Astrocyte of the cerebellum (primary cell): Measurements from ENCODE around the gene SRPK1.

Experiments used
- DNase-seq: peaks from one replicate; pipeline ENCODE4 v3.0.0-alpha.2; 2011; ENCODE audit warnings: low read depth
- H3K4me3 ChIP-seq: 2 replicates; pipeline ENCODE4 v1.5.1; 2011; ENCODE audit warnings: mild to moderate bottlenecking, low read depth, low read length, moderate library complexity
- in situ Hi-C: cut with HindIII; loops from 2 replicates; pipeline ENCODE4 v1.10.0; 2017; ENCODE audit warnings: low sequenced_read_pairs
- TF ChIP-seq, protein P1 (sequence below): IDR thresholded peaks from 2 replicates; pipeline ENCODE4 v1.5.1; 2012; ENCODE audit warnings: low read length, low read depth, moderate library complexity, mild to moderate bottlenecking; ENCODE audit errors: missing control alignments

SRPK1 gene

DNA sequence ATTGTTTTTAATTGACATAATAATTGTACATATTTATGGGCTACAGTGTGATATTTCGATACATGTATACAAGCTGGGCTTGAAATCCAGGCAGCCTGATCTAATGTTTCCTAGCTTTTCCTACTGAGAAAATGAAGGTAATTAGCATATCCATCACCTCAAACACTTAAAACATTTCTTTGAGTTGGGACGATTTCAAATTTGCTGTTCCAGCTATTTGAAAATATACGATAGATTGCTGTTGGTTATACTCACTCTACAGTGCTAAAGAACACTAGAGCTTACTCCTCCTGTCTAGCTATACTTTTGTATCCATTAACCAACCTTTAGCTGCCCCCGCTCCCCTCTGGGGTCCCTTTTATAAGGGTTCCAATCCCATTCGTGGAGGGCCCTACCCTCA lies 111.1 kb downstream of the SRPK1 start:
- in situ Hi-C loops = no loop called here
- TF ChIP-seq, protein P1, sequence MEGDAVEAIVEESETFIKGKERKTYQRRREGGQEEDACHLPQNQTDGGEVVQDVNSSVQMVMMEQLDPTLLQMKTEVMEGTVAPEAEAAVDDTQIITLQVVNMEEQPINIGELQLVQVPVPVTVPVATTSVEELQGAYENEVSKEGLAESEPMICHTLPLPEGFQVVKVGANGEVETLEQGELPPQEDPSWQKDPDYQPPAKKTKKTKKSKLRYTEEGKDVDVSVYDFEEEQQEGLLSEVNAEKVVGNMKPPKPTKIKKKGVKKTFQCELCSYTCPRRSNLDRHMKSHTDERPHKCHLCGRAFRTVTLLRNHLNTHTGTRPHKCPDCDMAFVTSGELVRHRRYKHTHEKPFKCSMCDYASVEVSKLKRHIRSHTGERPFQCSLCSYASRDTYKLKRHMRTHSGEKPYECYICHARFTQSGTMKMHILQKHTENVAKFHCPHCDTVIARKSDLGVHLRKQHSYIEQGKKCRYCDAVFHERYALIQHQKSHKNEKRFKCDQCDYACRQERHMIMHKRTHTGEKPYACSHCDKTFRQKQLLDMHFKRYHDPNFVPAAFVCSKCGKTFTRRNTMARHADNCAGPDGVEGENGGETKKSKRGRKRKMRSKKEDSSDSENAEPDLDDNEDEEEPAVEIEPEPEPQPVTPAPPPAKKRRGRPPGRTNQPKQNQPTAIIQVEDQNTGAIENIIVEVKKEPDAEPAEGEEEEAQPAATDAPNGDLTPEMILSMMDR = no peak
- no peak overlapping the region for H3K4me3 ChIP-seq
- DNase-seq = no peak

DNA sequence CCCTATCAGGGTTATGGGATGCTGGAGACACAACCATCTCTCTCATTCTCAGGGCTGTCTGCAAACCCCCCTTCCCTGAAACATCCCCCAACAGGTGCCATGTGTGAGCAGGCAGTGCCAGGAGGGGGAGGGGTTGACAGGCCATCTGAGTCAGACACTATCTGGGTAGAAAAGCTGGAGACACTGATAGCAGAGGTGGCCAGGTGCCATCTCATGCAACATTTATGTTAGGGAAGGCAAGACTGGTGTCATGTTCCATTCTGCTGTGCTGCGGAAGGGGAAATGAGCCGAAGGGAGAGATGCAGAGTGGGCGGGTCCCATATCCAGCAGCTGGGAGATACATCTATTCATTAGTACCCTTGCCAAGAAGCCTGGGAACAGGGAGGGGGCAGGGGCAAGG lies 112.2 kb downstream of the SRPK1 start:
- no peak overlapping the region for H3K4me3 ChIP-seq
- no peak for DNase-seq
- in situ Hi-C loops = no loop called here
- TF ChIP-seq, protein P1 = no peak

DNA sequence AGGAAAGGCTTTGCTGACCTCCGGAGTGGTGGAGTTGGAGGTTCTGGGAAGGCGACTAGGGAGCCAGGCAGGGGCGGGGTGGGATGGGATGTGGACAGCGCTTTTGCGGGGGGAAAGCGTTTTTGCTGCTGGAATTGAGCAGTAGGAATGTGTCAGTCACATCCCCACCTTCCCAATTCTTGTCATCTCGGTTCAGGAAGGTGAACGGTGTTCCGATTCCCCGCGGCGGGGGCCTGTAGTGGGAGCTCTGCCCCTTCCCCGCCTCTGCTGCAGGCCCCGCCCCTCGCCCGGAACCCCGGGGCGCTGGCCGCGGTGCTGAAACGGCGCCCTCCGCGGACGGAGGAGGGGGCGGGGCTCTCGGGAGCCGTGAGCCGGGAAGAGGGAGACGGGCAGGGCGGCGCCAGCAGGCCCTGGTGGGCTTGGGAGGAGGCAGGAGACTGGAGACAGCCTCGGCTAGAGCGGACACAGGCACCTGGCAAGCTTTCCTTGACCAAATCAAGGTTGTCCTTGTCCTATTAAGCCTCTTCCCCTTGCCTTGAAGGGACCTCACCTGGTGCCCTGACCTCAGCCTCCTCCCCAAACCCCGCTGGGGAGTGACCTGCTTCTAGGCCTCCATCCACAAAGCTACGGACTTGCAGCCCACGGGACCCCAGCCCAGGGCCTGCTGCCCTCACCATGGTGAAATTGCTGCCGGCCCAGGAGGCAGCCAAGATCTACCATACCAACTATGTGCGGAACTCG lies 115.7 kb downstream of the SRPK1 start, which contains the start of gene LHFPL5:
TSS of gene LHFPL5 (plus strand) at position 357 of the 741 bp plus-strand sequence. CDS start at position 676, 319 bp downstream.
- TF ChIP-seq, protein P1 = no peak
- in situ Hi-C loops = no loop called here
- peak within 1 kb of the TSS; percentile 23 for H3K4me3 ChIP-seq
- no peak for DNase-seq

DNA sequence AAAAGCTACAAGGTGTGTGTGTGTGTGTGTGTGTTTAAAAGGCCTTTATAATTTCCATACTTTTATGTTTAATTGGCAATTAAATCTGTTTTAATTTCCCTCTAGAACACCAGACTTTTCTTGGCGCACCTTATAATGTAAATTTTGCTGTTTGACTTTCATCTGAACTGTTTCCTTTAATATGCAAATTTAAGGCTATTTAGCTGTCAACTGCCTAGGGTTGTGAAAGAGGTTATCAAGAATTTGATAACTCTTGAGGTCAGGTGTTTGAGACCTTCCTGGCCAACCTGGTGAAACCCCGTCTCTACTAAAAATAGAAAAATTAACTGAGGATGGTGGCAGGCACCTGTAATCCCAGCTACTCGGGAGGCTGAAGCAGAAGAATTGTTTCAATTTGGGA lies 119.8 kb downstream of the SRPK1 start:
- TF ChIP-seq, protein P1 = no peak
- no peak for DNase-seq
- in situ Hi-C loops = no loop called here
- H3K4me3 ChIP-seq = no peak overlapping the region

DNA sequence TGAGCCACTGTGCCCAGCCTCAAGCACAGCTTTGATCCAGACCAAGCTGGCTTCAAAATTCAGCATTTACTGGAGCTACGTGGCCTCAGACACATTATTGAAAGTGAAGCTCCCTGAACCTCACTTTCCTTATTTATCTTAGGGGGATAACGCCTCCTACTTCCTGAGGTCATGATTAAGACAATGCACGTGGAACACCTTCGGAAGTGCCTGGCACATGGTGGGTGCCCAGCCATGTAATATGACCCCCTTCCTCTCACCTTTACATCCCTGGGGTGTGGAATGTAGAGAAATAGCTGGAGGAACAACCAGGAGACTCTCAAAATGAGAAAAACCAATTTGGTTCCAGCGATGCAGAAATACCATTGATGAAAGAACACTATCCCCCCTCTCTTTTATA lies 122.2 kb downstream of the SRPK1 start:
- no peak for DNase-seq
- in situ Hi-C loops = no loop called here
- TF ChIP-seq, protein P1 = no peak
- H3K4me3 ChIP-seq = no peak overlapping the region

DNA sequence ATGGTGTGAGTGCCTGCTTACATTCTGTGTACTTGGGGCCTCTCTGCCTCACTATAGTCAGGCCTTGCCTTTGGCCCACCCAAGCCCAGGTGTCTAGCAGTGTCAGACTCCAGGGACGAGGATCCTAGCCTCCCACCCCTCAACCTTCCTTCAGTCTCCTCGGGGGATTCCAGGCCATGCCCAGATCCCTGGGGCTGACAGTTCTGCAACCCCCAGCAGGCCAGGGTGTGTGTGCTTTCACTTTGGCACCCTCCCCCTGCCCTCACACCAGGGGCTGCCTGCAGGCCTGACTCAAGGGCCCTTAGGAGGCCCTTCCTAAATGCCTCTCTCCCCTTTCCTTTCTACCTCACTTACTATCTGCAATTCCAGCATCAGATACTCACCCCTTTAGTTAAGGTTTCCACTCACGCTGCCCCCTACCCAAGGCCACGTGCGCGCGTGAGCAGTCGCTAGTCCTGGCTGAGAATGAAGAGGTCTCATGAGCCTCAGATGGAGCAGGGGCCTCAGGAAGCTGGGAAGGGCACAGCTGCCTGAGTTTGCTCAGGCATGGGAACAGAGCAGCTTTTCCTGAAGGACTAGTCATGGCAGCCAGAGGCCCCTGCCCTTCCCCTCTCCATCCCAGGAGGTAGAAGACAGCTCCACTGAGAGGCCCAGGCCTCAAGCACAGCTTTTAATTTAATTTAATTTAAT lies 122.9 kb downstream of the SRPK1 start:
- in situ Hi-C loops = no loop called here

More for the DNA sequence above, 122.9 kb downstream of the SRPK1 start:
- DNase-seq = no peak
- TF ChIP-seq, protein P1 = no peak
- no peak overlapping the region for H3K4me3 ChIP-seq
